ENCODE measurements around the gene ATP2A1.
"Not testable (repeated sequence)": the region's sequence is repeated elsewhere in the genome, so short reads cannot be mapped to it uniquely, and the experiment has no call there.

The ATP2A1 gene

GRCh38 chr16:28879261-28879840 lies 1.1 kb downstream of the ATP2A1 start:
- Mint-ChIP-seq H3K4me1 (peaks cover 14% of the 10 kb centered on the region), H3K4me3 (peak overlapping the region; percentile 84), H3K36me3 (ENCODE audit: insufficient read depth) (peaks cover 8% of the 10 kb centered on the region), H3K9me3 (no peaks in the 10 kb centered on the region), H3K27me3 (no peaks in the 10 kb centered on the region), H3K27ac (ENCODE audit: low read depth) (no peak overlapping the region)
- DNase-seq (ENCODE audit: low spot score in 2 of 2) (no peak), ATAC-seq (replicated peaks; ENCODE audit: extremely low read depth, poor library complexity, severe bottlenecking) (peak; percentile 46)

GRCh38 chr16:28879841-28880588 lies 1.7 kb downstream of the ATP2A1 start:
- Mint-ChIP-seq H3K9me3 (no peaks in the 10 kb centered on the region), H3K36me3 (ENCODE audit: insufficient read depth) (peaks cover 8% of the 10 kb centered on the region), H3K27ac (ENCODE audit: low read depth) (no peak overlapping the region), H3K27me3 (no peaks in the 10 kb centered on the region), H3K4me3 (peak overlapping the region; percentile 84), H3K4me1 (peaks cover 14% of the 10 kb centered on the region)
- DNase-seq (ENCODE audit: low spot score in 2 of 2) (peak; percentile 56 to 57), ATAC-seq (replicated peaks; ENCODE audit: extremely low read depth, poor library complexity, severe bottlenecking) (peak; percentile 94)

- H3K9me3 Mint-ChIP-seq, result no peaks in the 10 kb centered on the region
- peak overlapping the region; percentile 84 for H3K4me3 Mint-ChIP-seq
- H3K27ac Mint-ChIP-seq (ENCODE audit: low read depth), result no peak overlapping the region
- DNase-seq (ENCODE audit: low spot score in 2 of 2), result no peak
- no peaks in the 10 kb centered on the region for H3K27me3 Mint-ChIP-seq
- no peak for ATAC-seq (replicated peaks; ENCODE audit: extremely low read depth, poor library complexity, severe bottlenecking)
- H3K36me3 Mint-ChIP-seq (ENCODE audit: insufficient read depth), result peaks cover 8% of the 10 kb centered on the region
- peaks cover 14% of the 10 kb centered on the region for H3K4me1 Mint-ChIP-seq
Observed at GRCh38 chr16:28880589-28880915, 2.3 kb downstream of the ATP2A1 start.

GRCh38 chr16:28880955-28881354 lies 2.7 kb downstream of the ATP2A1 start:
- ATAC-seq (replicated peaks; ENCODE audit: extremely low read depth, poor library complexity, severe bottlenecking) (no peak), DNase-seq (ENCODE audit: low spot score in 2 of 2) (no peak)
- no peak overlapping the region for H3K27ac Mint-ChIP-seq (ENCODE audit: low read depth)
- H3K27me3 Mint-ChIP-seq, result no peaks in the 10 kb centered on the region
- peaks cover 14% of the 10 kb centered on the region for H3K4me1 Mint-ChIP-seq
- H3K9me3 Mint-ChIP-seq, result no peaks in the 10 kb centered on the region
- peak overlapping the region; percentile 84 for H3K4me3 Mint-ChIP-seq
- H3K36me3 Mint-ChIP-seq (ENCODE audit: insufficient read depth), result peaks cover 8% of the 10 kb centered on the region

- DNase-seq (ENCODE audit: low spot score in 2 of 2); H3K27ac Mint-ChIP-seq (ENCODE audit: low read depth); ATAC-seq (replicated peaks; ENCODE audit: extremely low read depth, poor library complexity, severe bottlenecking); H3K36me3 Mint-ChIP-seq (ENCODE audit: insufficient read depth); H3K27me3 Mint-ChIP-seq; H3K9me3 Mint-ChIP-seq: not testable (repeated sequence)
- Mint-ChIP-seq H3K4me3 (peak overlapping the region; percentile 84), H3K4me1 (peaks cover 14% of the 10 kb centered on the region)
Observed at GRCh38 chr16:28881565-28881964, 3.3 kb downstream of the ATP2A1 start.

- peaks cover 14% of the 10 kb centered on the region for H3K4me1 Mint-ChIP-seq
- ATAC-seq (replicated peaks; ENCODE audit: extremely low read depth, poor library complexity, severe bottlenecking) (no peak), DNase-seq (ENCODE audit: low spot score in 2 of 2) (no peak)
- H3K36me3 Mint-ChIP-seq (ENCODE audit: insufficient read depth), result peaks cover 8% of the 10 kb centered on the region
- H3K27me3 Mint-ChIP-seq, result no peaks in the 10 kb centered on the region
- no peaks in the 10 kb centered on the region for H3K9me3 Mint-ChIP-seq
- H3K27ac Mint-ChIP-seq (ENCODE audit: low read depth), result no peak overlapping the region
- H3K4me3 Mint-ChIP-seq, result peak overlapping the region; percentile 38
Observed at GRCh38 chr16:28882551-28883160, 4.4 kb downstream of the ATP2A1 start.

- H3K9me3 Mint-ChIP-seq, result no peaks in the 10 kb centered on the region
- H3K4me1 Mint-ChIP-seq, result peaks cover 14% of the 10 kb centered on the region
- peaks cover 8% of the 10 kb centered on the region for H3K36me3 Mint-ChIP-seq (ENCODE audit: insufficient read depth)
- no peaks in the 10 kb centered on the region for H3K27me3 Mint-ChIP-seq
- H3K27ac Mint-ChIP-seq (ENCODE audit: low read depth), result no peak overlapping the region
- H3K4me3 Mint-ChIP-seq, result no peak overlapping the region
- DNase-seq (ENCODE audit: low spot score in 2 of 2), result no peak
- ATAC-seq (replicated peaks; ENCODE audit: extremely low read depth, poor library complexity, severe bottlenecking), result no peak
Observed at GRCh38 chr16:28883221-28883996, 5.1 kb downstream of the ATP2A1 start.

GRCh38 chr16:28884045-28884444 lies 5.8 kb downstream of the ATP2A1 start:
- Mint-ChIP-seq H3K27me3 (no peaks in the 10 kb centered on the region), H3K4me1 (peaks cover 13% of the 10 kb centered on the region), H3K9me3 (no peaks in the 10 kb centered on the region), H3K4me3 (no peak overlapping the region), H3K27ac (ENCODE audit: low read depth) (no peak overlapping the region), H3K36me3 (ENCODE audit: insufficient read depth) (peaks cover 8% of the 10 kb centered on the region)
- no peak for ATAC-seq (replicated peaks; ENCODE audit: extremely low read depth, poor library complexity, severe bottlenecking)
- DNase-seq (ENCODE audit: low spot score in 2 of 2), result no peak

- H3K27me3 Mint-ChIP-seq, result no peaks in the 10 kb centered on the region
- H3K9me3 Mint-ChIP-seq, result no peaks in the 10 kb centered on the region
- H3K27ac Mint-ChIP-seq (ENCODE audit: low read depth), result no peak overlapping the region
- no peaks in the 10 kb centered on the region for H3K4me1 Mint-ChIP-seq
- no peak for DNase-seq (ENCODE audit: low spot score in 2 of 2)
- H3K4me3 Mint-ChIP-seq, result no peak overlapping the region
- ATAC-seq (replicated peaks; ENCODE audit: extremely low read depth, poor library complexity, severe bottlenecking), result no peak
- no peaks in the 10 kb centered on the region for H3K36me3 Mint-ChIP-seq (ENCODE audit: insufficient read depth)
Observed at GRCh38 chr16:28886945-28887344, 8.7 kb downstream of the ATP2A1 start.

GRCh38 chr16:28890355-28890754 lies 12.1 kb downstream of the ATP2A1 start:
- not testable (repeated sequence) for H3K27me3 Mint-ChIP-seq; DNase-seq (ENCODE audit: low spot score in 2 of 2); H3K36me3 Mint-ChIP-seq (ENCODE audit: insufficient read depth); H3K27ac Mint-ChIP-seq (ENCODE audit: low read depth); H3K9me3 Mint-ChIP-seq; H3K4me1 Mint-ChIP-seq; H3K4me3 Mint-ChIP-seq; ATAC-seq (replicated peaks; ENCODE audit: extremely low read depth, poor library complexity, severe bottlenecking)

- Mint-ChIP-seq H3K4me1 (no peaks in the 10 kb centered on the region), H3K4me3 (no peak overlapping the region), H3K9me3 (no peaks in the 10 kb centered on the region), H3K27me3 (no peaks in the 10 kb centered on the region), H3K27ac (ENCODE audit: low read depth) (no peak overlapping the region), H3K36me3 (ENCODE audit: insufficient read depth) (no peaks in the 10 kb centered on the region)
- ATAC-seq (replicated peaks; ENCODE audit: extremely low read depth, poor library complexity, severe bottlenecking) (no peak), DNase-seq (ENCODE audit: low spot score in 2 of 2) (no peak)
Observed at GRCh38 chr16:28891964-28892890, 13.9 kb downstream of the ATP2A1 start.

- no peaks in the 10 kb centered on the region for H3K36me3 Mint-ChIP-seq (ENCODE audit: insufficient read depth)
- H3K4me1 Mint-ChIP-seq, result no peaks in the 10 kb centered on the region
- no peak overlapping the region for H3K27ac Mint-ChIP-seq (ENCODE audit: low read depth)
- DNase-seq (ENCODE audit: low spot score in 2 of 2) (no peak), ATAC-seq (replicated peaks; ENCODE audit: extremely low read depth, poor library complexity, severe bottlenecking) (no peak)
- H3K4me3 Mint-ChIP-seq, result no peak overlapping the region
- H3K9me3 Mint-ChIP-seq, result no peaks in the 10 kb centered on the region
- H3K27me3 Mint-ChIP-seq, result no peaks in the 10 kb centered on the region
Observed at GRCh38 chr16:28893291-28893690, 15.0 kb downstream of the ATP2A1 start.

All from central memory CD8-positive, alpha-beta T cell (primary cell).